ENCODE measurements around the gene PPP1R3D. TPM values are rescaled to one million over a fixed set of nuclear protein-coding genes. Genes with fewer than 3 reads are reported as not detected.

PPP1R3D gene
- total RNA-seq, 1 donor from 2014 or later = 0.30 TPM

DNA sequence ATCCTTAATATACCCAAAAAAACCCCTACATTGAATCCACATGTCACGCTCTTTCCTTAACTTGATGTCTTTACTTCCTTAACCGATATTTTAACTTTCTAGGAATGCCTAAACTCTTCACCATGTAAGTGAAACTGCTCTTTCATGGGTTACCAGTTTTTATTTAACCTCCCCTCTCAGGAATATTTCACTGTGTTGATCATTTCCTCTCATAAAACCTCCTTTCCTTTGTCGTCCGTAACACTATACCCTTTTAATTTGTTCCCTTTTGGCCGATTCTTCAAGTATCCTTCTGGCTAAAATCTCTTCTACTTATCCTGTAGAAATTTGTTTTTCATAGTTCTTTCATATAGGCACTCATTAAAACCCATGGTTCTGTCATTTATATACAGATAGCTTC, 31.2 kb downstream of the PPP1R3D start:
- Histone ChIP-seq H3K4me2 (no peak overlapping the region), H3K27ac (no peak overlapping the region), H3K4me1 (no peaks in the 10 kb centered on the region), H3K4me3 (no peak overlapping the region), H3K36me3 (no peaks in the 10 kb centered on the region), H3K9me3 (ENCODE audit: low read depth) (no peaks in the 10 kb centered on the region), H3K27me3 (peaks cover 87% of the 10 kb centered on the region), H2AFZ (replicated peaks) (no peak overlapping the region), H3K79me2 (ENCODE audit: low read depth) (no peaks in the 10 kb centered on the region), H4K20me1 (ENCODE audit: low read depth) (no peaks in the 10 kb centered on the region), H3F3A (ENCODE audit: low read depth) (no peaks in the 10 kb centered on the region), H3K9ac (no peak overlapping the region)
- Mint-ChIP-seq H3K36me3 (no peaks in the 10 kb centered on the region), H3K27ac (no peak overlapping the region), H3K9me3 (no peaks in the 10 kb centered on the region), H3K4me1 (no peaks in the 10 kb centered on the region), H3K27me3 (ENCODE audit: insufficient read depth, low read depth) (no peaks in the 10 kb centered on the region), H3K4me3 (no peak overlapping the region)
- TF ChIP-seq EZH2 (IDR thresholded peaks at IDR 0.05) (no peak), EZH2phosphoT487 (IDR thresholded peaks at IDR 0.05) (no peak)
- TF ChIP-seq, protein P1, sequence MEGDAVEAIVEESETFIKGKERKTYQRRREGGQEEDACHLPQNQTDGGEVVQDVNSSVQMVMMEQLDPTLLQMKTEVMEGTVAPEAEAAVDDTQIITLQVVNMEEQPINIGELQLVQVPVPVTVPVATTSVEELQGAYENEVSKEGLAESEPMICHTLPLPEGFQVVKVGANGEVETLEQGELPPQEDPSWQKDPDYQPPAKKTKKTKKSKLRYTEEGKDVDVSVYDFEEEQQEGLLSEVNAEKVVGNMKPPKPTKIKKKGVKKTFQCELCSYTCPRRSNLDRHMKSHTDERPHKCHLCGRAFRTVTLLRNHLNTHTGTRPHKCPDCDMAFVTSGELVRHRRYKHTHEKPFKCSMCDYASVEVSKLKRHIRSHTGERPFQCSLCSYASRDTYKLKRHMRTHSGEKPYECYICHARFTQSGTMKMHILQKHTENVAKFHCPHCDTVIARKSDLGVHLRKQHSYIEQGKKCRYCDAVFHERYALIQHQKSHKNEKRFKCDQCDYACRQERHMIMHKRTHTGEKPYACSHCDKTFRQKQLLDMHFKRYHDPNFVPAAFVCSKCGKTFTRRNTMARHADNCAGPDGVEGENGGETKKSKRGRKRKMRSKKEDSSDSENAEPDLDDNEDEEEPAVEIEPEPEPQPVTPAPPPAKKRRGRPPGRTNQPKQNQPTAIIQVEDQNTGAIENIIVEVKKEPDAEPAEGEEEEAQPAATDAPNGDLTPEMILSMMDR (IDR thresholded peaks at IDR 0.05) = no peak
- DNase-seq (ENCODE audit: low spot score) = no peak

DNA sequence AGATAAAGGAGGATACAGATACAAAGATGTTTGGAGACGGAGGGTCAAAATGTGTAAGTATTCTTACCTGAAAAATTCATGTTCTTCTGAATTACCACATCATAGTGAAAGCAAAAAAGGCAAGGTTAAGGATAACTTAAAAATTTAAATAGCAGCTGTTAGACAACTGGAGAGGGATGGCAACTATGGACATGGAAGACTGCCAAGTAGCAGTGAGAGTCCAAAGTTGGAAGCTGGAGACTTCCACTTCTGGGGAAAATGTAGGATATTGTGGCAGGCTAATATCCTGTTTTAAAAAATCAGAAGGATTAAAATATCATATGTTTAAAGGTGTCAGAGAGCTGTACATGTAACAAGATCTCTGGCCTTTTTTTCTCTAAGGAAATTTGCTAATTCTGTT, 36.5 kb downstream of the PPP1R3D start:
- TF ChIP-seq EZH2phosphoT487 (IDR thresholded peaks at IDR 0.05) (no peak), EZH2 (IDR thresholded peaks at IDR 0.05) (no peak)
- TF ChIP-seq, protein P1 (IDR thresholded peaks at IDR 0.05) = no peak
- Histone ChIP-seq H3K4me1 (no peaks in the 10 kb centered on the region), H4K20me1 (ENCODE audit: low read depth) (no peaks in the 10 kb centered on the region), H3K36me3 (no peaks in the 10 kb centered on the region), H3K9me3 (ENCODE audit: low read depth) (no peaks in the 10 kb centered on the region), H3K4me3 (no peak overlapping the region), H3K9ac (no peak overlapping the region), H3K79me2 (ENCODE audit: low read depth) (no peaks in the 10 kb centered on the region), H2AFZ (replicated peaks) (no peak overlapping the region), H3F3A (ENCODE audit: low read depth) (no peaks in the 10 kb centered on the region), H3K4me2 (no peak overlapping the region), H3K27ac (no peak overlapping the region), H3K27me3 (peaks cover 92% of the 10 kb centered on the region)
- DNase-seq (ENCODE audit: low spot score) = no peak
- no peaks in the 10 kb centered on the region for H3K4me1 Mint-ChIP-seq
- H3K36me3 Mint-ChIP-seq = no peaks in the 10 kb centered on the region
- H3K27ac Mint-ChIP-seq = no peak overlapping the region
- H3K4me3 Mint-ChIP-seq = no peak overlapping the region
- H3K9me3 Mint-ChIP-seq = no peaks in the 10 kb centered on the region
- H3K27me3 Mint-ChIP-seq (ENCODE audit: insufficient read depth, low read depth) = no peaks in the 10 kb centered on the region

DNA sequence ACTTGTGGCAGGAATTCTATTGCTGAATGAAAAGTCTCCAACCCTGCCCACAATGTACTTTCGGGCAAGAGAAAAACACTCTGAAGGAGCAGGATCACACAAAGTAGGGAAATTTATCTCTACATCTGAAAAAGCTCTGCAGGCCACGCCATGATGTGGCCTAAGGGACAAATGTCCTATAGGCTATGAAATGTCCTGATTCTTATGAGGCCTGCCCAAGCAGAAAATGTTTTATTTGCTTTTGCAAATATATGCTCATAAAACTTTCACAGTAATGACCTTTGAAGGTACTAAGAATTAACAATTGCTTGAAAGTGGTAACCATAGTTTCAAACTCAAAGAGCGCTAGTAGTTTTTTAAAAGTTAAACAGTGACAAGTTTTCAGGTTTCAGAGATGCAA, 37.6 kb downstream of the PPP1R3D start:
- H3K4me1 ChIP-seq = no peaks in the 10 kb centered on the region
- Mint-ChIP-seq H3K9me3 (no peaks in the 10 kb centered on the region), H3K36me3 (no peaks in the 10 kb centered on the region), H3K4me1 (no peaks in the 10 kb centered on the region), H3K27ac (no peak overlapping the region), H3K27me3 (ENCODE audit: insufficient read depth, low read depth) (no peaks in the 10 kb centered on the region), H3K4me3 (no peak overlapping the region)
- TF ChIP-seq EZH2 (IDR thresholded peaks at IDR 0.05) = no peak
- TF ChIP-seq, protein P1 (IDR thresholded peaks at IDR 0.05) = no peak
- TF ChIP-seq EZH2phosphoT487 (IDR thresholded peaks at IDR 0.05) = no peak
- no peaks in the 10 kb centered on the region for H3F3A ChIP-seq (ENCODE audit: low read depth)
- H3K9ac ChIP-seq = no peak overlapping the region
- H3K4me2 ChIP-seq = no peak overlapping the region
- H3K9me3 ChIP-seq (ENCODE audit: low read depth) = no peaks in the 10 kb centered on the region
- no peaks in the 10 kb centered on the region for H3K36me3 ChIP-seq
- DNase-seq (ENCODE audit: low spot score) = no peak
- no peak overlapping the region for H3K4me3 ChIP-seq
- no peak overlapping the region for H2AFZ ChIP-seq (replicated peaks)
- no peaks in the 10 kb centered on the region for H4K20me1 ChIP-seq (ENCODE audit: low read depth)
- H3K27me3 ChIP-seq = peaks cover 89% of the 10 kb centered on the region
- H3K79me2 ChIP-seq (ENCODE audit: low read depth) = no peaks in the 10 kb centered on the region
- H3K27ac ChIP-seq = no peak overlapping the region
